Esophagus (tissue), 2 donors: ENCODE results near the gene ARHGEF4. TPM values are rescaled to one million over a fixed set of nuclear protein-coding genes. Genes with fewer than 3 reads are reported as not detected.
A peak's percentile ranks its signal among the peaks of the same experiment; 100 is the strongest.

Source experiments
- H3K27ac ChIP-seq, 2 donors: one replicate each; pipeline ENCODE4 v1.5.1; 2013; ENCODE audit warnings: low read depth in 2 of 2, mild to moderate bottlenecking in 2 of 2, inconsistent platforms in 1 of 2, low read length in 1 of 2, moderate library complexity in 1 of 2
- H3K27me3 ChIP-seq, 2 donors: one replicate each; pipeline ENCODE4 v1.6.1; 2013; ENCODE audit warnings: low read length in 2 of 2, control low read depth in 1 of 2, mild to moderate bottlenecking in 1 of 2; ENCODE audit not compliant: insufficient read depth in 2 of 2, control insufficient read depth in 1 of 2
- H3K36me3 ChIP-seq, 2 donors: one replicate each; pipeline ENCODE4 v1.6.1; 2013; ENCODE audit warnings: low read length in 1 of 2; ENCODE audit not compliant: control insufficient read depth in 2 of 2, insufficient read depth in 2 of 2
- H3K4me1 ChIP-seq, 2 donors: one replicate each; pipeline ENCODE4 v1.6.1; 2013; ENCODE audit warnings: low read length in 1 of 2; ENCODE audit not compliant: control insufficient read depth in 2 of 2, insufficient read depth in 2 of 2
- H3K4me3 ChIP-seq, 2 donors: one replicate each; pipeline ENCODE4 v1.5.1; 2013; ENCODE audit warnings: low read length in 2 of 2, mild to moderate bottlenecking in 2 of 2, low read depth in 1 of 2, moderate library complexity in 1 of 2
- H3K9me3 ChIP-seq, 2 donors: one replicate each; pipeline ENCODE4 v1.6.1; 2013; ENCODE audit warnings: mild to moderate bottlenecking in 2 of 2, low read depth in 1 of 2, low read length in 1 of 2, moderate library complexity in 1 of 2; ENCODE audit not compliant: control insufficient read depth in 2 of 2, insufficient read depth in 1 of 2
- WGBS, 2 donors: extraction: QIAGEN DNeasy Blood & Tissue Kit; methylation state at CpG; one replicate each; pipeline ENCODE4 v1.1.7; 2013; 5-methylcytosine and 5-hydroxymethylcytosine counted together
- polyA plus RNA-seq, 2 donors: library from polyadenylated mRNA; stranded (reverse); fragments of 200-250 nt; gene quantifications; one replicate each; pipeline ENCODE4 v1.2.3, GENCODE V29; 2013
- donor health status: healthy with polysubstance abuse.
- donor health status: Bipolar disorder and iron deficiency.

The ARHGEF4 gene
- polyA plus RNA-seq, 2 donors, result 32.2 to 98.9 TPM

DNA sequence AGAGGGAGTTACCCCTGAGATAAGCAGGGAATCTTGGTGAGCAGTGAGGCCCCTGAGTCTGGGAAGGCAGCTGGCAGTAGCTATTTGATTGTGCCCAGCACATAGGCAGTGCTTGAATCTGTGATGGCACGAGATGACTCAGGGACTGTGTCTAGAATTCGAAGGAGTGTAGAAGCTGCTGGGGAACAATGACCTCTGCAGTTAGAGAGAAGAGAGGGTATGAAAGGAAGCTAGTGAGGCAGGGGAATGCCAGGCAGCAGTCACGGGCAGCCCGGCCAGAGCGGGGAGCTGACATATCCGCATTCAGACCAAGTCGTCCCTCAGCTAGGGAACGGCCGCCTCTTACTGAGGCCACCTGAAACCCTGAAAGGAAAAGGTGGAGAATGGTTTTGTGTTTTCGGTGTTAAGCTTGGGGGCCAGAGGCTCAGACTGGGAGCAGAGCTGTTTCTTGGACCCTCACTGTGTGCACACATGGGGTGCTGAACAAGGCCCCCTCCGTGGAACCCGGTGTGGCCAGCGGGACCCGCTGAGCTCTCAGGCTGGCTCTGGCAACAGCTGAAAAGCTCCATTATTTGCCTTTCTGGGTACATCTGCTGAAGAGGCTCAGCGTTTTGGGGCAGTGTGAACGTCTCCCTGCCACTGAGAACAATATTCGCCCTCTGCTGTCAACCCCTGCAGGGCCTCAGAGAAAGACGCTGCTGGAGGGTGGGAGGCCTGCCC lies 32.9 kb downstream of the ARHGEF4 start:
- 81 to 83% methylated on average over 18 of the region's 18 CpGs for WGBS, 2 donors
- peaks cover 5 to 12% of the 10 kb centered on the region in 2 donors for H3K4me1 ChIP-seq

DNA sequence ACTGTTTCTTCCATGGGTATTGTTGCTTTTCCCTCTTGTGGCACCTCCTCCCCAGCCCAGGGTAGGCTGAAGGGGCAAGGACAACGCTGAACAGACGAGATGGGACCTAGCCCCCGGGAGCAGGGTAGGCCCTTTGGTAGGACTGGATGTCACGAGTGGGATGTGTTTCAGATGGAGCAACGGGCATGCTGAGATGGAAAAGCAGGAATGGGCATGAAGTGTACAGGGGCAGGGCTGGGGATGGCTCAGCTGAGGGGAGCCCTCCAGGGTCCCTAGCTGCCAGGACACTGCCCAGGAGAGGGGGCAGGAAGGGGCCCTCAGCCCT lies 33.4 kb downstream of the ARHGEF4 start:
- H3K4me3 ChIP-seq, result no peak overlapping the region
- peaks cover 3 to 12% of the 10 kb centered on the region in 2 donors for H3K4me1 ChIP-seq
- H3K9me3 ChIP-seq, result no peaks in the 10 kb centered on the region
- no peak overlapping the region for H3K27ac ChIP-seq
- 76 to 79% methylated on average over 5 of the region's 5 CpGs for WGBS, 2 donors
- H3K27me3 ChIP-seq, result no peaks in the 10 kb centered on the region
- no peaks in the 10 kb centered on the region for H3K36me3 ChIP-seq

More for the DNA sequence above, 32.9 kb downstream of the ARHGEF4 start:
- H3K4me3 ChIP-seq, result no peak overlapping the region
- no peaks in the 10 kb centered on the region for H3K36me3 ChIP-seq
- no peaks in the 10 kb centered on the region for H3K9me3 ChIP-seq
- H3K27ac ChIP-seq, result peak overlapping the region in 1 of 2 donors; percentile 43
- H3K27me3 ChIP-seq, result no peaks in the 10 kb centered on the region

DNA sequence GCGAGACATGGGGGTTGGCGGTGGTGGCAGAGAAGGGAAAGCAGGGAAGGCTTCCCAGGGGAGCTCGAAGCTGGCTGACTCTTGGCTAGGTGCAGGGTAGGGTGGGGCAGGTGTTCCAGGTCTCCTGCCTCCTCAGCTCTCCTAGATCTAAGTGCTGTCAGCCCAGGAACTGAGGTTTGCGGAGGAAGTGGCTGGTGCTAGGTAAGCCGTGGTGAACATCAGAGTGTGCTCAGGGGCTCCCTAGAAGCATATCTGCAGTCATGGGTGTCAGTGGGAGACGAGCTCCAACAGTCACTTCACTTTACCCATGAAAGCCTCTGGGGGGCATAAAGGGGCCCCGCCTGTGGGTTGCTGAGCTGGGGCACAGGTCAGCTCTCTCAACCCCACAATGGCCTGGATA lies 34.1 kb downstream of the ARHGEF4 start:
- Histone ChIP-seq H3K27ac (no peak overlapping the region), H3K9me3 (no peaks in the 10 kb centered on the region)
- WGBS, 2 donors, result 79 to 80% methylated on average over 7 of the region's 7 CpGs

DNA sequence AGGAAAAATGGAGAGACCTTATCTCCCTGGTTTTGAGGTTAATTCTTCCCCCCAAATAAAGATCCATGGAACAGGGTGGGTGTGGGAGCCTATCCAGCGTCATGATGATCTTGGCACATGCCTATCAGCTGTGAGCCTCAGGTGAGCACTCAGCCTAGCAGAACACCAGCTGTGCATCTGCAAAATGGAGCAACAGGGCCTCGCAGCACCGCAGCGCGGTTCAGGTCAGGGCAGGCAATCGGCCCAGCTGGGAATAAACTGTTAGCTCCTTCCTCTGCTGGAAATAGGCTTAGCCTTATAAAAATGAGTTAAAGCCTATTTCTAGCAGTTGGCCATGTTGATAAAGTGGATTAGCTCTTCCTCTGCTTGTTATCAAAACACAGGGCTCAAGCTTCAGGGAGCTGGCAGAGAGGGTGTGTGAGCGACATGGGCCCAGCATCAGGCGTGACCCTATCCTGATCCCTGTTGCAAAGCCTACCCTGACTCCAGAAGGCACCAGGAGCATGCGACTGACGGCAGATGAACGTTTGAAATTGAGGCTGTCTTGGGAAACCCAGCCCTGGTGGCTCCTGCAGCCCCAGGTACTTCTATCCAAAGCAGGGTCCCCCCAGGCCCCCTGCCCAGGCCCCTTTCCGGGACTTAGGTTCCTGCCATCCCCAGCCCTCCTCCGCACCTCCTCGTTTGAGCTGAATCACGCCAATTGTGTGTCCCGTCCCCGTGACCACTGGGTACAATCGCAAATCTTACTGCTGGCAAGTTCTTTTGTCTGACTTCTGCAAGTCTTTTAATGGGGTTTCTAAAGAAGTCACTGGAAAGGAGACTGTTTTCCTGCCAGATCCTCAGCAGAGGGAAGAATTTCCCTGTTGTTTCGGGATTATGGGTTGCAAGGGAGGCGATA lies 35.4 kb downstream of the ARHGEF4 start:
- 78 to 79% methylated on average over 20 of the region's 20 CpGs for WGBS, 2 donors
- no peaks in the 10 kb centered on the region for H3K9me3 ChIP-seq
- H3K4me1 ChIP-seq, result peaks cover 2 to 12% of the 10 kb centered on the region in 2 donors
- H3K4me3 ChIP-seq, result no peak overlapping the region
- peak overlapping the region in 1 of 2 donors; percentile 19 for H3K27ac ChIP-seq
- H3K27me3 ChIP-seq, result no peaks in the 10 kb centered on the region
- H3K36me3 ChIP-seq, result no peaks in the 10 kb centered on the region

More for the DNA sequence above, 34.1 kb downstream of the ARHGEF4 start:
- no peaks in the 10 kb centered on the region for H3K36me3 ChIP-seq
- no peaks in the 10 kb centered on the region for H3K27me3 ChIP-seq
- H3K4me3 ChIP-seq, result no peak overlapping the region
- peaks cover 2 to 12% of the 10 kb centered on the region in 2 donors for H3K4me1 ChIP-seq

DNA sequence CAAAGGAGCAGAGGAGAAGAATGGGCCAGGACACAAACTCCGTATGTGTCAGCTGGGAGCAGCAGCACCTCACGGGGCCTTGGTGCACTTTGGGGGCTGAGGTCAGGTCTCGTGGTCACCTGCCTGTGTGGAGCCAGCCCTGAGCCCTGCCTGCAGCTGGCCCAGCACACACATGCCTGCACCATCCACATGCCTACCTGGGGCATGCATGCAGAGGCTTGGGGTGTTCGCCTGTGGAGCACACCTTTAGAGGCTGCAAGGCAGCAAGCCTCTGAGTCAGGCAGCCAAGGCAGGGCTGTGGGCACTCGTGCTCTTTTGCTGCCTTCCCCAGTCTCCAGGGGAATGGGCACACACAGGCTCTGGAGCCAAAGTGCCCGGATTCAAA lies 36.0 kb downstream of the ARHGEF4 start:
- no peaks in the 10 kb centered on the region for H3K36me3 ChIP-seq
- H3K27ac ChIP-seq, result peak overlapping the region in 1 of 2 donors; percentile 40
- WGBS, 2 donors, result 68 to 71% methylated on average over 6 of the region's 6 CpGs
- no peak overlapping the region for H3K4me3 ChIP-seq
- no peaks in the 10 kb centered on the region for H3K27me3 ChIP-seq
- H3K4me1 ChIP-seq, result peaks cover 2 to 12% of the 10 kb centered on the region in 2 donors
- no peaks in the 10 kb centered on the region for H3K9me3 ChIP-seq

DNA sequence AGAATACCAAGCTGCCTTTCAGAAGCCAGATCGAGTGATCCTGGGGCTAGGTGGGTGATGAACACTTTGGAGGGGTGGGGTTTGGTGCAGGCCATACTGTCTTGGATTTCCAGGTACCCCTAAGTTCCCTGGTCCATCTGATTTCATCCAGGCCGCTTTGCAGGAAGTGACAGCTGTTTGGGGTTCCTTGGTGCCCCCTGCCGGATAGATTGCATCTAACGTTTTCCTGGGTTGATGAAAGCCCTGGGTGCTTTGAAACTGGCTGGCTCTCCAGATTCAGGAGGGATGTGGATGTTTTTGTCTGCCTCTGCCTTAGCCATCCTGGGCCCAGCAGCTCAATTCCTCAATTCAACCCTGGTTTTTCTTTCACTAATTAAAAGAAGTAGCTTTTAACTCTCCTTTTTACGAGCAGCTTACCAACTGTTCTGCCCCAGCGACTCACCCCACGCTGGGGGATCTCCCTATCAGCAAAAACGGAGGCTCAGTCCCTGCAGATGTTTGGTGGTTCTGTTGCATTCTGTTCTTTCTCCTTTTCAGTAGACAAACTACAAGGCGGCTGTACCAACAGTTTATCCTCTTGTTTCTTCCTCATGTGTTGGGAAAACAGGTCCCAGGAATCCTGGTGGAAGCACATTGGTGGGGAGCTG lies 37.1 kb downstream of the ARHGEF4 start:
- Histone ChIP-seq H3K9me3 (peaks cover 0 to 3% of the 10 kb centered on the region in 2 donors), H3K27ac (no peak overlapping the region), H3K4me3 (no peak overlapping the region), H3K4me1 (peaks cover 0 to 10% of the 10 kb centered on the region in 2 donors), H3K27me3 (no peaks in the 10 kb centered on the region), H3K36me3 (no peaks in the 10 kb centered on the region)
- WGBS, 2 donors, result 42 to 45% methylated on average over 9 of the region's 9 CpGs

DNA sequence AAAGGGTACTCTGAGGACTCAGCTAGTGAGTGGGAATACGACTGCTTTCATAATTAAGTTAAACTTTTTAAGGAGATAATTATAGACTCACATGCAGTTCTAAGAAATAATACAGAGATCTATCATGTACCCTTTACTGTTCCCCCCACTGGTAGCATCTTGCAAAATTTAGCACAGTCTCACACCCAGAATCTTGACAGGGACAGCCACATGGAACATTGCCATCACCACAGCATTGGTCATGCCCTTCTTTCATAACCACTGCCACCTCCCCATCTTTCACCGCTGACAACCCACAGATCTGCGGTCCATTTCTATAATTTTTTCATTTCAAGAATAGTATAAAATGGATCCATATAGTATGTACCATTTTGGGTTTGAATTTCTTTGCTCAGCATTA lies 37.8 kb downstream of the ARHGEF4 start:
- 82 to 87% methylated on average over 3 of the region's 3 CpGs for WGBS, 2 donors
- no peak overlapping the region for H3K27ac ChIP-seq
- no peaks in the 10 kb centered on the region for H3K27me3 ChIP-seq
- H3K4me1 ChIP-seq, result peaks cover 0 to 10% of the 10 kb centered on the region in 2 donors
- no peak overlapping the region for H3K4me3 ChIP-seq
- H3K36me3 ChIP-seq, result no peaks in the 10 kb centered on the region
- H3K9me3 ChIP-seq, result peaks cover 0 to 3% of the 10 kb centered on the region in 2 donors

DNA sequence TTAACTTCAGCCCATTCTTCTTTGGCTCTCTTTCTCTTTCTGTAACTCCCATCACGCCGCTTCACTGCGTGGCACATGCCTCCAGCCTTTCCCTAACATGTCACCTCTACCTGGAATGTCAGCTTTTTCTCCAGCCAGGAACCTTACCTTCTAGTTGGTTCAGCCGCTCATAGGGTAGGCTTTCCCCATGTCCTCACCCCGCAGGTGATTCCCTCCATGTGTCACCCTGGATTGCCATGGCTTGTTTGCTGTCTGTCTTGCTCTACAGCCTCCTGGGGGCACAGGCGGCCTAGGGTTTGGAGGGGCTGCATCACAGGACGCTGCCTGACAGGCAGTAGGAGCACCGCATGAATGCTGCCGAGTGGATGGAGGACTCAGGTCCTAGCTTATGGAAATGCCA lies 39.2 kb downstream of the ARHGEF4 start:
- Histone ChIP-seq H3K4me1 (peaks cover 0 to 12% of the 10 kb centered on the region in 2 donors), H3K4me3 (no peak overlapping the region), H3K36me3 (peaks cover 0 to 3% of the 10 kb centered on the region in 2 donors), H3K9me3 (peaks cover 0 to 3% of the 10 kb centered on the region in 2 donors), H3K27ac (no peak overlapping the region), H3K27me3 (no peaks in the 10 kb centered on the region)
- WGBS, 2 donors, result 92 to 93% methylated on average over 9 of the region's 9 CpGs

DNA sequence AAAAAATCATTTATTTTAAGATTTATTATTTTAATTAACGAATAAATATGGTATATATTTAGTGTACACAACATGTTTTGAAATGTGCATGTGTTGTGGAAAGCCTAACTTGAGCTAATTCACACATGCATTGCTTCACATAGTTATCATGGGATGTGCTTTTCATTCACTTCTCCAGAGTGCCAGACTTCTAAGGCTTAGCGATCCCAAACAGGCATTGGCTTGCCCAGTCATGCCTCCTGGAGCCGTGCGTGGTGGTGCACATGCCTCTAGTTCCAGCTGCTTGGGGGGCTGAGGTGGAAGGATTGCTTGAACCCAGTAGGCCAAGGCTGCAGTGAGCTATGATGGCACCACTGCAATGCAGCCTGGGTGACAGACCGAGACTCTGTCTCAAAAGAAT lies 40.5 kb downstream of the ARHGEF4 start:
- WGBS, 2 donors, result 66 to 72% methylated on average over 5 of the region's 5 CpGs
- H3K27me3 ChIP-seq, result no peaks in the 10 kb centered on the region
- peaks cover 0 to 20% of the 10 kb centered on the region in 2 donors for H3K4me1 ChIP-seq
- peaks cover 0 to 3% of the 10 kb centered on the region in 2 donors for H3K9me3 ChIP-seq
- H3K4me3 ChIP-seq, result no peak overlapping the region
- peaks cover 0 to 3% of the 10 kb centered on the region in 2 donors for H3K36me3 ChIP-seq
- H3K27ac ChIP-seq, result no peak overlapping the region
